GM13976 (cell line): ENCODE data around the gene CRYL1.
A peak's percentile ranks its signal among the peaks of the same experiment; 100 is the strongest.

Source experiments
- DNase-seq: peaks from one replicate; pipeline ENCODE4 v3.0.0; 2012; ENCODE audit warnings: low spot score
- in situ Hi-C: fragments of 300-500 bp; cut with MboI; formaldehyde crosslinking; loops from one replicate; pipeline ENCODE4 v1.12.0; 2022; ENCODE audit warnings: low sequenced_read_pairs, mixed read lengths, inconsistent platforms; ENCODE audit not compliant: unreplicated experiment
- TF ChIP-seq, protein P1 (sequence below): IDR thresholded peaks from 2 replicates; pipeline ENCODE4 v1.5.1; 2012; ENCODE audit warnings: borderline replicate concordance, mild to moderate bottlenecking; ENCODE audit not compliant: insufficient read depth; ENCODE audit errors: extremely low read depth, missing control alignments, control extremely low read depth

Gene CRYL1

DNA sequence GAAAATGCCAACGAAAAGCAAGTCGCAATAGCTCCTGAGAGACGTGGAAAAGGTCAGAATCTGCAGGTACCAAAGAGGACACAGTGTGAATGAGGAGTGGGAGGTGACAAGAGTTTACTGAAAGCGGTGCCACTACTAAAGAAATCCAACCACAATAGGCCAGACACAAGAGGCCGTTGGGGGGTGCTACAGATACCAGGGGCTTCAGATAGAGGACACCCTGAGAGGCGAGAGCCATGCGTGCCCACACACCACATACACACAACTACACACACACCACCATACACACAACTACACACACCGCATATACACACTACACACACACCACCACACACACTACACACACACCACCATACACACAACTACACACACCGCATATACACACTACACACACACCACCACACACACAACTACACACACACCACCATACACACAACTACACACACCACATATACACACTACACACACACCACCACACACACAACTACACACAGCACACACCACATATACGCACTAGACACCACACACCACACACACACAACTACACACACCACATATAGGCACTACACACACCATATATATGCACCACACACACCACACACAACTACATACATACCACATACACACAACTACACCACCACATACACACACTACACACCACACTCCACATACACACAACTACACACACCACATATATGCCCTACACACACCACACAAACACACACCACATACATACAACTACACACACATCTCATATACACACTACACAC is 28.5 kb downstream of the CRYL1 start:
- no peak for DNase-seq
- TF ChIP-seq, protein P1, sequence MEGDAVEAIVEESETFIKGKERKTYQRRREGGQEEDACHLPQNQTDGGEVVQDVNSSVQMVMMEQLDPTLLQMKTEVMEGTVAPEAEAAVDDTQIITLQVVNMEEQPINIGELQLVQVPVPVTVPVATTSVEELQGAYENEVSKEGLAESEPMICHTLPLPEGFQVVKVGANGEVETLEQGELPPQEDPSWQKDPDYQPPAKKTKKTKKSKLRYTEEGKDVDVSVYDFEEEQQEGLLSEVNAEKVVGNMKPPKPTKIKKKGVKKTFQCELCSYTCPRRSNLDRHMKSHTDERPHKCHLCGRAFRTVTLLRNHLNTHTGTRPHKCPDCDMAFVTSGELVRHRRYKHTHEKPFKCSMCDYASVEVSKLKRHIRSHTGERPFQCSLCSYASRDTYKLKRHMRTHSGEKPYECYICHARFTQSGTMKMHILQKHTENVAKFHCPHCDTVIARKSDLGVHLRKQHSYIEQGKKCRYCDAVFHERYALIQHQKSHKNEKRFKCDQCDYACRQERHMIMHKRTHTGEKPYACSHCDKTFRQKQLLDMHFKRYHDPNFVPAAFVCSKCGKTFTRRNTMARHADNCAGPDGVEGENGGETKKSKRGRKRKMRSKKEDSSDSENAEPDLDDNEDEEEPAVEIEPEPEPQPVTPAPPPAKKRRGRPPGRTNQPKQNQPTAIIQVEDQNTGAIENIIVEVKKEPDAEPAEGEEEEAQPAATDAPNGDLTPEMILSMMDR: no peak
- in situ Hi-C loops: loop anchor here (10.0 kb wide), 2 partner anchors 302 to 428 kb away; partner anchors contain the start of gene GJB2

DNA sequence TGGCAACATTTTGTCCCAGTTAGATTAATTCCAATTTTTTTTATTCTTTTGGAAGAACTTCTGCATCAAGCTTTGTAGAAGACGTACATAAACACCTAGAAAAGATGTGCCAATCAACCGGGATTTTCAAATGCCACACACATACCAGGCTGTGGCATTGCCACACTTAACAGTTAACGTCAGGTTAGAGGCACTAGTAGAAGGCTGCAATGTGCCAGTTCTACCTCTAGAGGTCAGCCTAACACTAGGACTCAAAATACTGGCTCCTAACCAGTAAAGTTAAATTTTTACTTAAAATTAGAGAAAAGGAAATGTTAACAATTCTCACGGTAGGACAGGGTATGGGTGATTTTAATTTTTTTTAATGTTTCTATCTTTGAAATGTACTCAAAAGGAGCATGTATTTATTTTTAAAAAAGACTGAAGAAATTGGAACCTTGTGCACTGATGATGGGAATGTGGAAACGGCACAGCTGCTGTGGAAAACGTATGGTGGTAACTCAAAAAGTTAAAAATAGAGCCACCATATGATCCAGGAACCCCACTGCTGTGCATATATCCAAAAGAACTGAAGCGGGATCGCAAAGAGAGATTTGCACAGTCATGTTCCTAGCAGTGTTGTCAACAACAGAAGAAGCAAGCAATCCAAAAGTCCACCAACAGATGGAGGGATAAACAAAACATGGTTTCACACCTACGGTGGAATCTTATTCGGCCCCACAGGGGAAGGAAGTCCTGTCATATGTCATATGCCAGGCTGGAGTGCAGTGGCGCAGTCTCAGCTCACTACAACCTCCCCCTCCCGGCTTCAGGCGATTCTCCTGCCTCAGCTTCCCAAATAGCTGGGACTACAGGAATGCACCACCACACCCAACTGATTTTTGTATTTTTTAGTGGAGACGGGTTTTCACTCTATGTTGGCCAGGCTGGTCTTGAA is 30.3 kb downstream of the CRYL1 start:
- peak; percentile 72 for DNase-seq
- in situ Hi-C loops: loop anchor here (10.0 kb wide), 2 partner anchors 301 to 429 kb away; partner anchors contain the start of gene GJB2
- TF ChIP-seq, protein P1: peak; percentile 89

DNA sequence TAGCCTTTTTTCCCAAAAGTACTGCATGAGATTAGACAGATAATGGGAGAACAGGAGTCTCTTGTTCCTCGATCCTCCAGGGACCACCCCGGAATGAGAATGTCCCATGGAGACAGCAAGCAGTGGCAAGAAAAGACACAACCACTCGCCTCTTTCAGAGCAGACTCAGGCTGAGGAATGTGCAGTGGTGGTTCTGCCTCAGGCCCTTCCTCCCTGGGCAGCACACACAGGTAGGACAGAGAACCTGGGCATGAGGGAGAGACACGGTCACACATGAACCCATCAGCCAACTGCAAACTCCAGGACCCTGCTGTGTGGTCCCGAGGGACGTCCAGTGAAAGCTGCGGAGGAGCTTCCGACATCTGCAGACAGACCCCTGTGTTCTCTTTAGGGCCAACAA is 31.0 kb downstream of the CRYL1 start:
- in situ Hi-C loops: loop anchor here (10.0 kb wide), 2 partner anchors 300 to 430 kb away; partner anchors contain the start of gene GJB2

DNA sequence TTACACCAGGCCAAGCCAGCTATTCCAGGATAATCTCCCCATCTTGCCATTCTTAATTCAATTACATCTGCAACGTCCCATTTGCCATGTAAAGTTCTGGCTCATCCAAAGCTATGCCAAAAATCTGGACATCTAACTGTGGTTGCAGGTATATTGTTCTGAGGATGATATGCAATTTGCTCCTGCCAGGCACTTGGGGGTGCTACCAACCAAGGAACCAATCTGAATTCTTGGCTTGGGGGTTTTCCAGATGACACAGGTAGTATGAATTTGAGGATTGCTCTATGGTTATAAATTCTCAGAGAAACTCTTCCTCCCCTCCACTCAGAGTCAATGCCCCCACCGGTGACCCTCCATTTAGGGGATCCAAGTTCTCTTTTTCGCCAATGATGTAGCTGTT is 33.0 kb downstream of the CRYL1 start:
- in situ Hi-C loops: loop anchor here (10.0 kb wide), 2 partner anchors 298 to 432 kb away; partner anchors contain the start of gene GJB2

More for the DNA sequence above, 31.0 kb downstream of the CRYL1 start:
- TF ChIP-seq, protein P1: no peak
- no peak for DNase-seq

DNA sequence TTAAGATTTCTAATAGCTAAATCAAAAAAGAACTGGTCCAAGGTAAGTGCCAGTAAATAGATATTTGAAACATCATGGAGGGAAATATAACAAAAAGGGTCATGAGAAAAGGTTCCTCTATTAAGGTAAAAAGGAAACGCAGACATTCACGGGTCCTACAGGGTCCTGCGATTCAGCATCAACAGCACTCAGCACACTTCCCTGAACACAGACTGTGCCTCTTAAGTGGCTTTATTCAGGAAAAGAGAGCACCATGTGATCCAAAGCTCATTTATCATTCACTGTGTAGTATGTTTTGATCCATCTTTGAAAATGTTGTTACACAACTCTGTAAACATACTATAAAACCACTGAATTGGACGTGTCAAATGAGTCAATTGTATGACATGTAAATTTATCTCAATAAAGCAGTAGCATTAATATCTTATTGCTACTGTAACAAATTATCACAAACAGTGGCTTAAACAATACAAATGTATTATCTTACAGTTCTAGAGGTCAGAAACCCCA is 33.7 kb downstream of the CRYL1 start:
- TF ChIP-seq, protein P1: no peak
- in situ Hi-C loops: loop anchor here (10.0 kb wide), 2 partner anchors 297 to 433 kb away; partner anchors contain the start of gene GJB2
- no peak for DNase-seq

More for the DNA sequence above, 33.0 kb downstream of the CRYL1 start:
- peak; percentile 68 for DNase-seq
- TF ChIP-seq, protein P1: peak; percentile 60
